Endothelial cell of umbilical vein (primary cell): ENCODE results near the gene APOBEC4. TPM values are rescaled to one million over a fixed set of nuclear protein-coding genes. Genes with fewer than 3 reads are reported as not detected.

Experiments
- BruUV-seq: library from RNA; stranded (reverse); fragments of 400-500 nt; replicated peaks from 2 replicates; lab custom pipeline; 2021; lab: Mats Ljungman, UMichigan
- CTCF ChIA-PET: fragments of 300-600, 350-600 bp; sonication (Branson Sonifier 250); formaldehyde crosslinking; loops from one replicate; lab custom pipeline; 2021; ENCODE audit warnings: antibody characterized with exemption, inconsistent platforms; lab: Charles Lee
- POLR2A ChIA-PET: fragments of 300-600, 350-600 bp; sonication (Branson Sonifier 250); formaldehyde crosslinking; loops from one replicate; lab custom pipeline; 2021; ENCODE audit warnings: antibody characterized with exemption, inconsistent platforms; lab: Charles Lee
- DNase-seq: peaks from one replicate; pipeline ENCODE4 v3.0.0-alpha.2; 2011; ENCODE audit warnings: low read depth, low spot score
- FAIRE-seq: peaks from 2 replicates; lab custom pipeline; 2011; peaks lifted over from hg19 to GRCh38; lab: Jason Lieb, UNC
- H2AFZ ChIP-seq: 2 replicates; pipeline ENCODE4 v1.6.0; 2012; ENCODE audit warnings: low read depth, low read length, control low read depth, inconsistent platforms
- H3K27ac ChIP-seq: 2 replicates; pipeline ENCODE4 v1.5.1; 2011; ENCODE audit warnings: low read depth, mild to moderate bottlenecking, control low read depth, low read length, moderate library complexity; ENCODE audit not compliant: insufficient read depth
- H3K27me3 ChIP-seq, 2 experiments: 2 replicates each; pipeline versions ENCODE4 v1.6.0 to v1.6.1; 2011; ENCODE audit warnings: low read length in 2 of 2, mixed read lengths in 1 of 2; ENCODE audit not compliant: control insufficient read depth in 2 of 2, insufficient read depth in 2 of 2
- H3K36me3 ChIP-seq, 2 experiments: 2 replicates in 1 of 2; 3 replicates in 1 of 2; pipeline ENCODE4 v1.5.1; 2011; ENCODE audit warnings: low read length in 2 of 2, mild to moderate bottlenecking in 1 of 2, moderate library complexity in 1 of 2; ENCODE audit not compliant: control insufficient read depth in 2 of 2, insufficient read depth in 2 of 2; ENCODE audit errors: extremely low read depth in 1 of 2
- H3K4me1 ChIP-seq: 3 replicates; pipeline ENCODE4 v1.5.1; 2011; ENCODE audit warnings: mild to moderate bottlenecking, low read length; ENCODE audit not compliant: control insufficient read depth, insufficient read depth; ENCODE audit errors: extremely low read depth
- H3K4me2 ChIP-seq: 2 replicates; pipeline ENCODE4 v1.6.1; 2011; ENCODE audit warnings: low read length, control low read depth, mixed read lengths; ENCODE audit not compliant: insufficient read depth
- H3K4me3 ChIP-seq, 3 experiments: fragments of 200-600 bp in 1 of 3; sonication (generic), shearing (Covaris generic) in 1 of 3; replicated peaks in 1 of 3; 2 replicates each; pipeline ENCODE4 v1.5.1; 2011 to 2016; ENCODE audit warnings: control low read depth in 3 of 3, low read length in 3 of 3, mild to moderate bottlenecking in 2 of 3, inconsistent platforms in 1 of 3, low read depth in 1 of 3, moderate library complexity in 1 of 3; ENCODE audit not compliant: insufficient read depth in 1 of 3
- H3K79me2 ChIP-seq: 2 replicates; pipeline ENCODE4 v1.6.0; 2012; ENCODE audit warnings: low read length, inconsistent platforms; ENCODE audit not compliant: control insufficient read depth, insufficient read depth
- H3K9ac ChIP-seq: replicated peaks from 2 replicates; pipeline ENCODE3; 2011; ENCODE audit warnings: low read length, control low read depth; ENCODE audit not compliant: insufficient read depth; ENCODE audit errors: extremely low read depth
- H3K9me1 ChIP-seq: replicated peaks from 3 replicates; pipeline ENCODE4 v1.6.0; 2011; ENCODE audit warnings: mild to moderate bottlenecking, low read length; ENCODE audit not compliant: control insufficient read depth, insufficient read depth; ENCODE audit errors: extremely low read depth
- H3K9me3 ChIP-seq: replicated peaks from 2 replicates; pipeline ENCODE4 v1.5.1; 2012; ENCODE audit warnings: low read length, inconsistent platforms; ENCODE audit not compliant: control insufficient read depth, insufficient read depth
- H4K20me1 ChIP-seq: replicated peaks from 2 replicates; pipeline ENCODE3; 2011; ENCODE audit warnings: mild to moderate bottlenecking, low read length; ENCODE audit not compliant: control insufficient read depth, insufficient read depth; ENCODE audit errors: extremely low read depth
- EZH2 ChIP-seq: IDR thresholded peaks from 2 replicates; pipeline ENCODE4 v1.6.1; 2012; ENCODE audit warnings: borderline replicate concordance, low read depth, mild to moderate bottlenecking, moderate library complexity, low read length, inconsistent platforms; ENCODE audit not compliant: severe bottlenecking
- FOS ChIP-seq: IDR thresholded peaks from 2 replicates; pipeline ENCODE4 v1.6.1; 2011; ENCODE audit warnings: mild to moderate bottlenecking, low read length, moderate library complexity, borderline replicate concordance; ENCODE audit not compliant: insufficient read depth
- GATA2 ChIP-seq: IDR thresholded peaks from 2 replicates; pipeline ENCODE4 v1.7.0; 2011; ENCODE audit warnings: low read depth, mild to moderate bottlenecking, moderate library complexity, mixed read lengths, low read length; ENCODE audit not compliant: insufficient read length, insufficient read depth
- JUN ChIP-seq: IDR thresholded peaks from 2 replicates; pipeline ENCODE4 v1.6.1; 2011; ENCODE audit warnings: borderline replicate concordance, low read depth; ENCODE audit not compliant: insufficient read length, insufficient read depth
- MYC ChIP-seq: IDR thresholded peaks from one replicate; pipeline ENCODE4 v1.6.1; 2011; ENCODE audit warnings: mild to moderate bottlenecking, low read depth, low read length
- POLR2A ChIP-seq: IDR thresholded peaks from 2 replicates; pipeline ENCODE4 v1.6.1; 2012; ENCODE audit warnings: low read depth, mild to moderate bottlenecking, control low read depth, low read length
- POLR2AphosphoS5 ChIP-seq: IDR thresholded peaks from 2 replicates; pipeline ENCODE4 v1.6.1; 2012; ENCODE audit warnings: low read depth, mild to moderate bottlenecking, control low read depth, low read length, moderate library complexity; ENCODE audit not compliant: insufficient read depth
- dilution Hi-C: fragments of 300-500 bp; cut with MboI; formaldehyde crosslinking; loops from one replicate; pipeline ENCODE4 v1.15.0; 2019; ENCODE audit warnings: low sequenced_read_pairs; ENCODE audit not compliant: extremely low pct_ligation_motif_present
- intact Hi-C: fragments of 100-400 bp; cut with micrococcal nuclease; formaldehyde crosslinking; loops from one replicate; pipeline ENCODE4 v1.10.0; 2022
- polyA plus RNA-seq, 4 experiments: library from polyadenylated mRNA; depleted of rRNA in 3 of 4; stranded (reverse) in 3 of 4; unstranded in 1 of 4; fragments of >200 nt; gene quantifications; 2 replicates each; pipeline versions ENCODE4 v1.2.1 to v1.2.3, GENCODE V29; 2011 to 2012; ENCODE audit warnings: missing spikeins in 1 of 4
- total RNA-seq: library from RNA; stranded (reverse); gene quantifications from 2 replicates; pipeline ENCODE4 v1.2.3, GENCODE V29; 2021
- TF ChIP-seq, protein P1 (sequence below), 2 donors: IDR thresholded peaks; 1 replicate in 1 of 2; 2 replicates in 1 of 2; pipeline ENCODE4 v1.5.1; 2011; ENCODE audit warnings: low read length in 2 of 2, mild to moderate bottlenecking in 2 of 2, moderate library complexity in 2 of 2, control low read depth in 1 of 2, inconsistent platforms in 1 of 2, low read depth in 1 of 2; ENCODE audit not compliant: insufficient read depth in 1 of 2; ENCODE audit errors: extremely low read depth in 1 of 2
- TF ChIP-seq, protein P2 (sequence below): IDR thresholded peaks from 2 replicates; pipeline ENCODE4 v1.6.1; 2011; ENCODE audit not compliant: insufficient read depth, insufficient read length

APOBEC4 gene
- total and polyA plus RNA-seq, 2 donors (not counting 3 experiments of a cell fraction or from before 2014, with no cell fraction given), result not detected

- H3K4me1 ChIP-seq, result no peaks in the 10 kb centered on the region
- intact Hi-C loops, result loop anchor here (5.0 kb wide), 1 partner anchor 144 kb away; no protein-coding TSS in a partner anchor
- no peaks in the 10 kb centered on the region for H4K20me1 ChIP-seq
- no peak overlapping the region for H3K27ac ChIP-seq
- TF ChIP-seq, protein P1, sequence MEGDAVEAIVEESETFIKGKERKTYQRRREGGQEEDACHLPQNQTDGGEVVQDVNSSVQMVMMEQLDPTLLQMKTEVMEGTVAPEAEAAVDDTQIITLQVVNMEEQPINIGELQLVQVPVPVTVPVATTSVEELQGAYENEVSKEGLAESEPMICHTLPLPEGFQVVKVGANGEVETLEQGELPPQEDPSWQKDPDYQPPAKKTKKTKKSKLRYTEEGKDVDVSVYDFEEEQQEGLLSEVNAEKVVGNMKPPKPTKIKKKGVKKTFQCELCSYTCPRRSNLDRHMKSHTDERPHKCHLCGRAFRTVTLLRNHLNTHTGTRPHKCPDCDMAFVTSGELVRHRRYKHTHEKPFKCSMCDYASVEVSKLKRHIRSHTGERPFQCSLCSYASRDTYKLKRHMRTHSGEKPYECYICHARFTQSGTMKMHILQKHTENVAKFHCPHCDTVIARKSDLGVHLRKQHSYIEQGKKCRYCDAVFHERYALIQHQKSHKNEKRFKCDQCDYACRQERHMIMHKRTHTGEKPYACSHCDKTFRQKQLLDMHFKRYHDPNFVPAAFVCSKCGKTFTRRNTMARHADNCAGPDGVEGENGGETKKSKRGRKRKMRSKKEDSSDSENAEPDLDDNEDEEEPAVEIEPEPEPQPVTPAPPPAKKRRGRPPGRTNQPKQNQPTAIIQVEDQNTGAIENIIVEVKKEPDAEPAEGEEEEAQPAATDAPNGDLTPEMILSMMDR (IDR thresholded peaks at IDR 0.05; ENCODE audit: extremely low read depth in 1 of 2, insufficient read depth in 1 of 2, low read depth in 1 of 2, low read length in 2 of 2), result no peak
- TF ChIP-seq JUN (no peak), MYC (no peak), POLR2AphosphoS5 (no peak), FOS (no peak), EZH2 (no peak), GATA2 (no peak), POLR2A (no peak)
- TF ChIP-seq, protein P2, sequence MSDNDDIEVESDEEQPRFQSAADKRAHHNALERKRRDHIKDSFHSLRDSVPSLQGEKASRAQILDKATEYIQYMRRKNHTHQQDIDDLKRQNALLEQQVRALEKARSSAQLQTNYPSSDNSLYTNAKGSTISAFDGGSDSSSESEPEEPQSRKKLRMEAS, result no peak
- ChIA-PET CTCF (interaction anchor here (1.0 to 5.4 kb wide), 5 partner anchors 11 to 229 kb away, joined by 3 to 150 read pairs (median 25); partner anchors contain the start of gene APOBEC4), POLR2A (no interaction called here)
- no peaks in the 10 kb centered on the region for H3K9me1 ChIP-seq
- no peak overlapping the region for H3K9ac ChIP-seq
- no peaks in the 10 kb centered on the region for H3K79me2 ChIP-seq
- dilution Hi-C loops, result no loop called here
- H3K4me2 ChIP-seq, result no peak overlapping the region
- no TSS peak for BruUV-seq
- no peaks in the 10 kb centered on the region for H3K27me3 ChIP-seq
- DNase-seq, result no peak
- no peak overlapping the region for H3K4me3 ChIP-seq
- H3K9me3 ChIP-seq, result no peaks in the 10 kb centered on the region
- H3K36me3 ChIP-seq, result no peaks in the 10 kb centered on the region
- no peak overlapping the region for H2AFZ ChIP-seq
- no peak for FAIRE-seq
These were observed 33.1 kb upstream of the APOBEC4 start for GRCh38 chr1:183686229-183686628.
